GM18517 (cell line): Measurements from ENCODE around the gene CCNJL.

Experiments used
- ATAC-seq: cut with Tn5 transposase; IDR thresholded peaks from one replicate; pipeline ENCODE4 v1.9.1; 2021; ENCODE audit warnings: mild to moderate bottlenecking, moderate library complexity; ENCODE audit not compliant: unreplicated experiment

CCNJL gene

DNA sequence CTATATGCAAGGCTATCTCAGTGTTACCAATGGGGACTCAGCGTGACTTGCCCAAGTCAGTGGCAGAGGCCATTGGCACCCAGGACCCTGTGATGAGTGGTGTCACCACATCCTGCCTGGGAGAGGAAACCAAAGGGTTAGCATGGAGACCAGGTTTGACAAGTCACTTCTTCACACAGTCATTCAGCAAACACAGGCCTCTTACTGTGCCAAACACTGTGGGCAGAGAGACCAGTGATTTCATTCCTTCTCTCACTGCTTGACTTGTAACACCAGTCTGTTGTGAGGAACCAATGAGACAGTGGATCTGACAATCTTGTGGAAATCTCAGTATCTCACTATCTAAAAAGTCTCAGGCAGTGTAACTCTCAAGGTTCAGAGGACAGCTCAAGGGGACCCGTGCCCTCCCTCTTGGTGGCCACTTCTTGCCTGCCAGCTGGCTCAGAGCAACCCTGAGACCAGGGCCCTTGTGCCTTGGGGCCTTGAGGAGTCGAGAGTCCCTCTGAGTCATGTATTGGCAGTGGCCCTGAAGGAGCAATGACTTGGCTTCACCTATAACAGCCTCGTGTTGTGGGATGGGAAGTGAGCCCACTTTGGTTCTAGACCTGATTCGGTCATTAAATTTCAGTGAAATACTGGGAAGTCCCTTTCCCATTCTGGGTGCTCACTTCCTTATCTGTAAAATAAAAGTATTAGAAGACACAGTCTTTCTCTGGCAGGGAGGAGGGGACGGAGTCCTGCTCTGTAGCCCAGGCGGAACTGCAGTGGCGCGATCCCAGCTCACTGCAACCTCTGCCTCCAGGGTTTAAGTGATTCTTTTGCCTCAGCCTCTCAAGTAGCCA is 81.5 kb downstream of the CCNJL start:
- no peak for ATAC-seq

DNA sequence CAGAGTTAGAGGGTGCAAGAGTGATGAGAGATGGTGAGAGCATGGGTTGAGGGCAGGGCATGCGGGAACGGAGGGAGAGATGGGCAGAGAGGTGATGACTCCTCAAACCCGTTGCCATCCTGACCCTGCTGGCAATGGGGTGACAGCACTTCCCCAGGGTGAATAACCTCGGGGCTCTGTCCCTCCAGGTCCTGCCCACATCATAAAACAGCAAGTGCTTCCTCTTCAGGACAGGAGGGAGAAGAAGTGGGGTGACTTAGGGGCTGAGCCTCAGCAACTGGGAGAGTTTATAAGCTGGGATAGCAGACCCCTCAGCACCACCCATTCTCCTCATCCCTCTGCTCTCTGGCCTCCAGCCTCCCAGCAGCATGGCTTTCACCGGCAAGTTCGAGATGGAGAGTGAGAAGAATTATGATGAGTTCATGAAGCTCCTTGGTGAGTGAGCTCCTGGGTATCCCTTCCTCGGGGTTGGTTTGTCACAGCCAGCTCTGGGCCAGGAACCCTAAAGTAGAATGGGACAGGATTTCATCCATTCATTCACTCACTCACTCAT is 83.1 kb downstream of the CCNJL start, which contains the start of gene FABP6:
Gene FABP6, plus strand, starts transcription at position 317 of the 553 bp plus-strand sequence. Its CDS starts 52 bp downstream, at position 369.
- no peak for ATAC-seq

DNA sequence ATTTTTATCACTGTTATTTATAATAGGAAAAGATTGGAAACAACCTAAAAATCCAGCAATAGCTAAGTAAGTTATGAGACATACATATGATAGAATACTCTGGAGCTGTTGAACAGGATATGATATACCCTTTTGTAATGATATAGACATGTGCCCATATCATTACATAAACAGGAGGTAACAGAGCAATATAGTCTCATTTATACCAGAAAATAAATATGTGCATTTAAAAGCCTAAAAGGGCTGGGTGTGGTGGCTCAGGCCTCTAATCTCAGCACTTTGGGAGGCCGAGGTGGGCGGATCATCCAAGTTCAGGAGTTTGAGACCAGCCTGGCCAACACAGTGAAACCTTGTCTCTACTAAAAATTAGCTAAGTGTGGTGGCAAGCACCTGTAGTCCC is 85.4 kb downstream of the CCNJL start:
- ATAC-seq = no peak

DNA sequence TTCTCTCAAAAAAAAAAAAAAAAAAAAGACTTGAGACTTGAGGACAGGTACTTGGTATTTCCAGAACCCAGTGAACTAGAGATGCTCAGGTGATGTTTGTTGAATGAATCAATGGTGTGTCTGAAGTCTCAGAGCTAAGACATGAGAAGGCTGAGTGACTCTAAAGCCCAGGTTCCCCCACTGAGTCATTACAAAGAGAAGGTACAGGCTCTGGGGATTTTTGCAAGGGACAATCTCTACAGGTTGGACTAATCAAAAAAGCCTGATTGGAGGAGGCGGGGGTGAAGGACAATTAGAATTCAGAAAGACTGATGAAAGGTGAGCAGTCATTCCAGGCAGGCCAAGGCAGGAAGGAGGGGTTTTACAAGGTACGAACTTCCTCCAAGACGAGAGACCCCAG is 91.3 kb downstream of the CCNJL start:
- ATAC-seq = no peak

DNA sequence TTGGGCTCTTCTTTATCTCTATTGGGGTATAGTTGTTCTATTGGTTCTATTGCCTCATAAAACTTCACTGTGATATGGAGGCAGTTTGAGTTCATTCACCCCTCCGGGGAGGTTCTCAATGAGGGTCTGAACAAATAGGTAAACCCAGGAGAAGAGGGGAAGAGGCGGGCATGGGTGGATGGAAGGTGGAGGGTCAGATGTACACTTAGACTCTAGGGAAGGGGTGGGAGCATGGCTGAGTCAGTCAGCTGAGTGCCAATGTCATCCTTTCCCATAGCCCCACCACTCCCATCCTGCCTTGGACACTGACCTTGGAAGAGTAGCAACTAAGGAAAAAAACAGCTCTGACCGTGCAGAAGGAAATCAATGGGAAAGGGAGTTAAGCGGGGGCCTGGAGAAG is 93.0 kb downstream of the CCNJL start:
- ATAC-seq = no peak

DNA sequence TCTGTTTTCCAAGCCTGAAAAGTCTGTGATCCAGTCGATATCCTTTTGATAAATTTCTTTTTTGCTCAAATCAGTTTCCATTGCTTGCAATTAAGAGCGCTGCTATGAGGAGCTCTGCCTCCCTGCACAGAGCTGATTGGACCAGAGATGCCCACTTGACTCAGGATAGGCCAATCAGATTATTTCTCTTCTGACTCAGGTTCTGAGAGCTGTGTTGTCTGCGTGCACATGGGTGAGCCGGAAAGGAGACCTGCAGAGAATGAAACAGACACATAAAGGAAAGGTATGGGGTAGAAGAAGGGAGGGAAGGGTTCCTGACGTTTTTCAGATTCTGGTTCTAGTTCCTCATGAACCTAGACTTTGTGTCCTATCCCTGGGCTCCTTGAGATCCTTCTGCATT is 98.8 kb downstream of the CCNJL start:
- no peak for ATAC-seq

DNA sequence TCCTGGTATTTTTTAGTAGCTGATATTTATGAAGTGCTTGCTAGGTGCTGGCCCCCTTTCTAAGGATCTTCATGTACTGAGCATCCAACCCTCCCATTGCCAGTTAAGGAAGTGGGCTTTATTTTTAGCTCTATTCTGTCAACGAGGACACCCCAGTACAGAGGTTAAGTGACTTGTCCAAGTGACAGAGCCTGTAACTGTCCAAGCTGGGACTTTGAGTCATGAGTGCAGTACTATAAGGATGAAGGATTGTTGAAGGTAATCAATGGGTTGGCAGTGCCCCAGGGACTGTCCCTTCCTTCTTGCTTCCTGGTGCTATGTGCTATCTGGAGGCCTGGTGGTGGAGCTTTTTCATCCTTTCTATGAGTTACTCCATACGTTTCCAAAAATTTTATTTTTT is 101.0 kb downstream of the CCNJL start:
- ATAC-seq = no peak

DNA sequence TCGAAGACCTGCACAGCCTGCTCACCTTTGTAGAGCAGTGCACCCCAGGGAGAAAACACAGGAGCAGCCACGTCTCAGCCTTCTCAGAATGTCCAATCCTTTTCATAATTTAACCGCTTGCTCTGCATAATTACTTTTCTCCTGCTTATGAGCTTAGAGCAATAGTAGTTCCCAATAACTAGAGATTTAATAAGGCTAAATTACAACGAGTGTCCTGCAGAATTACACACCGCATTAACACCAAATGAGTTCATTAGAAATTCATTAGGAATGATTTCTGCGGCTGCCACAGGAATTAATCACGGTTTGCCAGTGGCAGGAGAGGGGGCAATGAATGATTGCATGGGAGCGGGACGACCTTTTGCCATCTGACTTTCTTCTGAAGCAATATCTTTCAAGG is 101.8 kb downstream of the CCNJL start:
- ATAC-seq = no peak

DNA sequence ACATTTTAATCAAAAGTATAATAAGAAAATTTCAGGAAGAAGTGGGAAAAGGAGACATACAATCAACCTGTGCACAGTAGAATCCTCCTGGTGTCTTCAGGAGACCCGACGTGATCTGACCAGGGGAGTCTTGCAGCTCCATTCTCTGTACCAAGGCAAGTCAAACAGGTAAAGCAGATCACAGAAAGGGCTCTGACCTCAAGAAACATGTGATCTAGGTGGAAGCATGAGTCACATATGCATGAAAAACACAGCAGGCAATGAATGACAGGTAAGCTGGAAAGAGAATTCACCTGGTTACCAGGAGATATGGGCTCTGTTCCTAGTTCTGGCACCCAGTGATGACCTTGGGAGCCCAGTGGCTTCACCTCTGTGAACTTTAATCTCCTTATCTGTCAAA is 102.4 kb downstream of the CCNJL start:
- no peak for ATAC-seq

DNA sequence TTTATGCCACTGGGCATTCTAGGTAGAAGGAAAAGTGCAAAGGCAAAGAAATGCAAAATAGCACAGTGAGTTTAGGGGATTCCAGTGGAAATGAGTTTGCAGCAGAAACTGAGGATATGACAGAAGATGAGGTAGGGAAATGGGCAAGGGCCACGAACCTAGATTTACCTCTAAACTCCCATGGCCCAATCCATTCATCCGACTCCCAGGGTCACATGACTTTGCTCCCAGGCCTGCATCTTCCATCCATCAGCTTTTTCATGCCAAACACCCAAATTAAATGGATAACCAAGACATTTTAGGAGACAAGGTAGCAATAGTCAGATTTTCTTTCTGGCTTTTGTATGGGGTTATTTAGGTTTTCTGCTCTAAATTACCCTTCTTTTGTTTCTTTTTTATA is 105.3 kb downstream of the CCNJL start:
- ATAC-seq = no peak
